ENCODE measurements around the gene GZMM.

GZMM gene

GRCh38 chr19:567296-567900 lies 23.5 kb downstream of the GZMM start:
- no peak for DNase-seq

- DNase-seq: no peak
Measured at GRCh38 chr19:570251-570686, 26.4 kb downstream of the GZMM start.

- DNase-seq: peak; percentile 68
Measured at GRCh38 chr19:570937-571565, 27.2 kb downstream of the GZMM start.

GRCh38 chr19:571566-571974 lies 27.7 kb downstream of the GZMM start:
- peak; percentile 45 for DNase-seq

GRCh38 chr19:572140-572742 lies 28.4 kb downstream of the GZMM start, which contains the start of gene BSG:
TSS of gene BSG (plus strand) at chr19:572596. CDS start at chr19:572635, 39 bp downstream.
- peak; percentile 73 for DNase-seq

- DNase-seq: peak; percentile 8
Measured at GRCh38 chr19:572743-573518, 29.1 kb downstream of the GZMM start.

- DNase-seq: no peak
Measured at GRCh38 chr19:573519-573825, 29.6 kb downstream of the GZMM start.

- no peak for DNase-seq
Measured at GRCh38 chr19:574658-575526, 31.0 kb downstream of the GZMM start.

- no peak for DNase-seq
Measured at GRCh38 chr19:575527-576506, 32.0 kb downstream of the GZMM start.

- DNase-seq: no peak
Measured at GRCh38 chr19:576768-577438, 33.0 kb downstream of the GZMM start.

GRCh38 chr19:577439-578392 lies 33.9 kb downstream of the GZMM start:
- DNase-seq: no peak

GRCh38 chr19:579111-579841 lies 35.4 kb downstream of the GZMM start:
- no peak for DNase-seq

GRCh38 chr19:579842-580155 lies 35.9 kb downstream of the GZMM start:
- DNase-seq: no peak

- no peak for DNase-seq
Measured at GRCh38 chr19:580274-580835, 36.5 kb downstream of the GZMM start.

GRCh38 chr19:581399-582111 lies 37.7 kb downstream of the GZMM start:
- no peak for DNase-seq

- DNase-seq: no peak
Measured at GRCh38 chr19:582497-583197, 38.8 kb downstream of the GZMM start.

- no peak for DNase-seq
Measured at GRCh38 chr19:583198-583967, 39.5 kb downstream of the GZMM start.
